HG02588 (cell line): Measurements from ENCODE around the gene MRM2.

Experiments
- ATAC-seq: cut with Tn5 transposase; IDR thresholded peaks from one replicate; pipeline ENCODE4 v1.9.1; 2021; ENCODE audit warnings: mild to moderate bottlenecking, moderate library complexity; ENCODE audit not compliant: unreplicated experiment

MRM2 gene

GRCh38 chr7:2209146-2209960, 32.7 kb downstream of the MRM2 start:
- peak; percentile 60 for ATAC-seq

- no peak for ATAC-seq
These were observed 33.3 kb downstream of the MRM2 start for GRCh38 chr7:2208712-2209111.

GRCh38 chr7:2205036-2205780, 36.8 kb downstream of the MRM2 start:
- no peak for ATAC-seq

- no peak for ATAC-seq
These were observed 37.6 kb downstream of the MRM2 start for GRCh38 chr7:2204446-2204845.

GRCh38 chr7:2203766-2204300, 38.2 kb downstream of the MRM2 start:
- ATAC-seq = no peak

- ATAC-seq = no peak
These were observed 38.9 kb downstream of the MRM2 start for GRCh38 chr7:2202901-2203765.

GRCh38 chr7:2202361-2202761, 39.6 kb downstream of the MRM2 start:
- ATAC-seq = no peak

- no peak for ATAC-seq
These were observed 40.2 kb downstream of the MRM2 start for GRCh38 chr7:2201686-2202360.

- no peak for ATAC-seq
These were observed 40.9 kb downstream of the MRM2 start for GRCh38 chr7:2201128-2201527.

GRCh38 chr7:2200584-2200980, 41.4 kb downstream of the MRM2 start:
- no peak for ATAC-seq

GRCh38 chr7:2199956-2200583, 41.9 kb downstream of the MRM2 start:
- ATAC-seq = no peak

GRCh38 chr7:2199528-2199927, 42.5 kb downstream of the MRM2 start:
- no peak for ATAC-seq

- ATAC-seq = no peak
These were observed 43.2 kb downstream of the MRM2 start for GRCh38 chr7:2198760-2199159.

GRCh38 chr7:2198206-2198605, 43.8 kb downstream of the MRM2 start:
- ATAC-seq = no peak

GRCh38 chr7:2197436-2198155, 44.4 kb downstream of the MRM2 start:
- no peak for ATAC-seq

- no peak for ATAC-seq
These were observed 45.3 kb downstream of the MRM2 start for GRCh38 chr7:2196381-2197378.

- no peak for ATAC-seq
These were observed 46.4 kb downstream of the MRM2 start for GRCh38 chr7:2195400-2196246.
